A204.1 (cell line): Measurements from ENCODE around the gene TMEM115.
A peak's percentile ranks its signal among the peaks of the same experiment; 100 is the strongest.

ENCODE experiments used
- FAIRE-seq: peaks from 2 replicates; lab custom pipeline; 2012; peaks lifted over from hg19 to GRCh38; lab: Jason Lieb, UNC

TMEM115 gene

GRCh38 chr3:50352781-50353180 lies 6.5 kb downstream of the TMEM115 start:
- FAIRE-seq: no peak

GRCh38 chr3:50351323-50351697 lies 8.0 kb downstream of the TMEM115 start:
- FAIRE-seq: no peak

GRCh38 chr3:50350527-50351322 lies 8.6 kb downstream of the TMEM115 start, which contains the start of the genes CYB561D2 and NPRL2:
Gene CYB561D2 (plus strand): TSS chr3:50350862. CDS start chr3:50351434, 572 bp downstream.
Gene NPRL2 (minus strand): TSS chr3:50350775. CDS start chr3:50350652, 123 bp downstream.
- FAIRE-seq: peak; percentile 21

- no peak for FAIRE-seq
Observed at GRCh38 chr3:50350213-50350526, 9.2 kb downstream of the TMEM115 start.

- peak; percentile 90 for FAIRE-seq
Observed at GRCh38 chr3:50347187-50347813, 12.0 kb downstream of the TMEM115 start.

GRCh38 chr3:50345586-50346234 lies 13.6 kb downstream of the TMEM115 start, which contains the start of gene ZMYND10:
Gene ZMYND10 (minus strand): TSS chr3:50345732. CDS start chr3:50345579, 153 bp downstream.
- FAIRE-seq: no peak

GRCh38 chr3:50345008-50345407 lies 14.3 kb downstream of the TMEM115 start:
- FAIRE-seq: no peak

- no peak for FAIRE-seq
Observed at GRCh38 chr3:50342813-50343633, 16.3 kb downstream of the TMEM115 start.

GRCh38 chr3:50341996-50342650 lies 17.2 kb downstream of the TMEM115 start:
- no peak for FAIRE-seq

GRCh38 chr3:50341537-50341936 lies 17.8 kb downstream of the TMEM115 start:
- FAIRE-seq: no peak

- FAIRE-seq: no peak
Observed at GRCh38 chr3:50340448-50341329, 18.6 kb downstream of the TMEM115 start, which contains the start of gene RASSF1. Gene RASSF1 (minus strand): TSS chr3:50340836. CDS start chr3:50340805, 31 bp downstream.

- no peak for FAIRE-seq
Observed at GRCh38 chr3:50340147-50340447, 19.2 kb downstream of the TMEM115 start.

GRCh38 chr3:50339485-50340146 lies 19.7 kb downstream of the TMEM115 start:
- no peak for FAIRE-seq

GRCh38 chr3:50338965-50339364 lies 20.4 kb downstream of the TMEM115 start:
- no peak for FAIRE-seq

GRCh38 chr3:50337175-50337861 lies 22.0 kb downstream of the TMEM115 start:
- peak; percentile 97 for FAIRE-seq

- FAIRE-seq: no peak
Observed at GRCh38 chr3:50336452-50337174, 22.7 kb downstream of the TMEM115 start.

- no peak for FAIRE-seq
Observed at GRCh38 chr3:50334339-50335075, 24.8 kb downstream of the TMEM115 start.

- FAIRE-seq: no peak
Observed at GRCh38 chr3:50333744-50334328, 25.5 kb downstream of the TMEM115 start.
